PFSK-1 (cell line): ENCODE results near the gene ADORA3.

Experiments
- POLR2AphosphoS5 ChIP-seq: IDR thresholded peaks from 2 replicates; pipeline ENCODE4 v1.6.1; 2012; ENCODE audit warnings: low read depth, mild to moderate bottlenecking, control low read depth, low read length, moderate library complexity
- SIN3A ChIP-seq: IDR thresholded peaks from 2 replicates; pipeline ENCODE4 v1.6.1; 2012; ENCODE audit warnings: mild to moderate bottlenecking, low read length, moderate library complexity, borderline replicate concordance; ENCODE audit not compliant: insufficient read depth

DNA sequence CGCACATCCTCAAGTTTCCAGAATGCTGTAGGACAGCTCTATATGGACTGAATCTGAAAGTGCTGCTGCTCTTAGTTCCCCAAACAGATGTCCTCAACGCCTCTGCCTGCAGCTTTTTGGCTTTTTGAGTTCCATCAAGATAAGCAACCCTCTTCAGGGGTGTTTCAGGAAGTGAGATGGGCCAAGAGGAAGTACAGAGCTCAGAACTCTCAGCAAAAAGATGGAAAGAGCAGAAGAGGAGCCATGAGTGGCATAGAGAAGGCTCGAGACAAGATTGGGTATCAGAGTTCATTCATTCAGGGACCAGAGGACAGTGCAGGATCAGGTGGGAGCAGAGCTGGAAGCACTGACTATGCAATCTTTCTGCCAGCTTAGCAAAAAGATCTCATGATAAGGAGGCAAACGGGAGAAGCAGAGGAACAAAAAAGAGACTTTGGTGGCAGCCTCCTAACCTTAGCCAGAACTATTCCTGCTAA lies at the start of gene ADORA3, which contains the start of gene TMIGD3:
- TF ChIP-seq POLR2AphosphoS5 (no peak), SIN3A (no peak)
